CD4-positive, alpha-beta T cell treated with Interleukin-10 for 1 hour (primary cell): ENCODE results near the gene NAGS.
"Not testable (repeated sequence)": the region's sequence is repeated elsewhere in the genome, so short reads cannot be mapped to it uniquely, and the experiment has no call there.

Source experiments
- DNase-seq: peaks from one replicate; pipeline ENCODE4 v3.0.0-alpha.2; 2020

NAGS gene, protein sequence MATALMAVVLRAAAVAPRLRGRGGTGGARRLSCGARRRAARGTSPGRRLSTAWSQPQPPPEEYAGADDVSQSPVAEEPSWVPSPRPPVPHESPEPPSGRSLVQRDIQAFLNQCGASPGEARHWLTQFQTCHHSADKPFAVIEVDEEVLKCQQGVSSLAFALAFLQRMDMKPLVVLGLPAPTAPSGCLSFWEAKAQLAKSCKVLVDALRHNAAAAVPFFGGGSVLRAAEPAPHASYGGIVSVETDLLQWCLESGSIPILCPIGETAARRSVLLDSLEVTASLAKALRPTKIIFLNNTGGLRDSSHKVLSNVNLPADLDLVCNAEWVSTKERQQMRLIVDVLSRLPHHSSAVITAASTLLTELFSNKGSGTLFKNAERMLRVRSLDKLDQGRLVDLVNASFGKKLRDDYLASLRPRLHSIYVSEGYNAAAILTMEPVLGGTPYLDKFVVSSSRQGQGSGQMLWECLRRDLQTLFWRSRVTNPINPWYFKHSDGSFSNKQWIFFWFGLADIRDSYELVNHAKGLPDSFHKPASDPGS

DNA sequence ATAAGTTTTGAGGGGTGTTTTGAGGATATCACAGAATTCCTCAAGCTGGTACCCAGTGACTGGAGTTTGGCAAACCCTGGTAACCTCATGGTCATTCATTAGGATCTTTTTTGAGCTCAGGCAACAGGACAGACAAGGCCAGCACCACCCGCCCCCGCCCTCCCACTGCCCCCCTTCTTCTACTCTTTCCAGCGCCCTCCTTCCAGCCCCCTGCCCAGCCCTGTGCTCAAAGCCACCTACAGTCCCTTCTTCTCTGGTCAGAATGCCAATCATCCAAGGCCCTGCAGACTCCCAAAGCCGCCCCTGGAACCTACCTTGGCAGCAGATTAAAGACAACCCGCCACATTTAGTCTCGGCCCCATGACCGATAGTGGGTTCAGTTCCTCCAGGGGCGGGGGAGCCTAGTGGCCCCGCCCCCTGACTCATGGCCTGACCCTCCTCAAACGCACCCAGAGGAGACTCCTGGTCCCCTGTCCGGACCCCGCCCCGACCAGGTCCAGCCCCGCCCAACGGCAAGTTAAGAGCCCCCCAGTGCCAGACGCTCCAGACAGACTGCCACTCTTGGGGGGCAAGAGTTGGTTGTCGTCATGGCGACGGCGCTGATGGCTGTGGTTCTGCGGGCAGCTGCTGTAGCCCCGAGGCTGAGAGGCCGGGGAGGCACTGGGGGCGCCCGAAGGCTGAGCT, at the start of gene NAGS:
Gene NAGS, plus strand, starts transcription at position 546 of the 684 bp plus-strand sequence. Its CDS starts 42 bp downstream, at position 588.
- DNase-seq: peak; percentile 23

DNA sequence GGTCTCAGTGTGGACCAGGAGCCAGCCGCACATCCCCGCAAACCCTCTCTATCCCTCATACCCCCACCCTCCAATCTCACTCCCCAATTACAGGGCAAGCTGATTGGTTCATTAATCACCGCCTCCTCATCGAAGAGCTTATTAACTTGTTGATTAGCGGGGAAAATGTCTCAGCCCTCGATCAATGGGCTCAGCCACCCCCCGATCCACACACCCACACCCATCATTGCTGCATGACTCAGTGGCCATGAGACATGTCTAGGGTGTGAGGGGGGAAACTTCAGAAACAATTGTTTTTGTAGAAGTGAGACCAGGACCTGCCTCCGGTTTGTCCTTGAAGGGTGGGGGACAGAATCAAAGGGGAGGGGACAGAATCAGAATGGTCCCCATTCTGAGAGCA, 48.2 kb upstream of the NAGS start:
- DNase-seq: no peak

DNA sequence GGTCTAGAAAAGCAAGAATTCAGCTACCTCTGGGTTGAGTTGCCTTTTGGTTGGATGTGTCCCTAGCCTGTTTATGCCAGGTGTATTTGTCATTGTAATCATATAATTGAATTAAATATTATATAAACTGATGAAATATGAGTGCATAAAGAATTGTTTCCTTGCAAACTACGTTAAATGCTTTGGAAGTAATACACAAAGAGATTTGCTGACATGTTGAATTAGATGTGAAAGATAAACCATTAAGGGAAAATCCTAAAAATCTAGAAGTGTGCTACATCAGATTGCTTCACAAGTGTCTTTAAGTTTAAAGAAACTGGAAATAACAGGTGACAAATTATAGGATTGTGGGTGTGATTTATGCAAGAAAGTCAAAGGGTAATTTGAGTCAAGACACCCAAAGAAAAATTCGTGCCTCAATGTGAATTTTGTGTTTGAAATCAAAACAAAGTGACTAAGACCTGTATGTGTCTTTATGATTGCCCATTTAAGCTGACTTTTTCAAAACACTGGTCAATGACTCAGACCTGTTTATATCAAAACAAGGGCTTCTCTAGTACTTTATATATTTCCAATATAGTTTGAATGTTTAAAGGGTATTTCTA, 45.6 kb upstream of the NAGS start:
- no peak for DNase-seq

DNA sequence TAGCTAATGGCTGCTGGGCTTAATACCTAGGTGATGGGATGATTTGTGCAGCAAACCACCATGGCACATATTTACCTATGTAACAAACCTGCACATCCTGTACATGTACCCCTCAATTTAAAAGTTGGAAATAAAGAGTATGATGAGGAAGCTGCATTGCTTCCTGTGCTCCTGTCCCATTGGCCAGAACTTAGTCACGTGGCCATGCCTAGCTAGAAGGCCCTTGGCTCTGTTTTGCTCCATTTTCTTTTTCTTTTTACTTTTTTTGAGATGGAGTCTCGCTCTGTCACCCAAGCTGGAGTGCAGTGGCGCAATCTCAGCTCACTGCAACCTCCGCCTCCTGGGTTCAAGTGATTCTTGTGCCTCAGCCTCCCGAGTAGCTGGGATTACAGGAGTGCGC, 43.1 kb upstream of the NAGS start:
- DNase-seq: not testable (repeated sequence)

DNA sequence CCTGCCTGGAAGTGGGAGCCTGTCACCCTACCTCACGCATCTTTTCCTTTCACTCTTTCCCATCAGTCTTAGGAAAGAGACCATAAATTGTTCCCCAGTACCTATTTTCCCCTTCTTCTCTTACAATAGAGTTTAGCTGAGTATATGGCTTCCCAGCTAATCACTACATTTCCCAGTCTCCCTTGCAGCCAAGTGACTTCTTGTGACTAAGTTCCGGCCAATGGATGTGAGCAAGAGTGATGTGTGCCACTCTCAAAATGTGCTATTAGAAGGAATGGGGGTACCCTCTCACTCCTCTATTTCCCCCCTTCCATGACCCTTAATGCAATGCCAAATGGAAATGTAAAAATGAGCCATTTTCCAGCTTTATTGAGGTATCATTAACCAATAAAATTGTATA, 42.5 kb upstream of the NAGS start:
- no peak for DNase-seq

DNA sequence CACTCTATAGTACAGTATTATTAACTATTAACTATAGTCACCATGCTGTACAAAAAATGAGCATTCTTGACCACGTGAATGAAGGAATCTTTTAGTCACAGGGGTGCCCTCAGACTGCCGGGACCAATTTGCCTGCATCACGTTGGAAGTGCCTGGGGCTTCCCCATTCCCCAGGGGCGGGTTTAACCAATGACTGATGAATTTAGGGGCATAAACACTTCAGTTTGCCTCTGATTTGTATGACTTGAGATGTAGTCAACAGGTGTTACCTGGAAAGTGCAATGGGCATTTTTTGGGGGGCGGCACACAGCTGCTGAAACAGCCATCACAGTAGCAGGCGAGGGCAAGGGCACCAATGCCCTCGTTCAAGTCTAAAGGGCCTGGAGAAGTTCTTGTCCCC, 41.9 kb upstream of the NAGS start:
- no peak for DNase-seq

DNA sequence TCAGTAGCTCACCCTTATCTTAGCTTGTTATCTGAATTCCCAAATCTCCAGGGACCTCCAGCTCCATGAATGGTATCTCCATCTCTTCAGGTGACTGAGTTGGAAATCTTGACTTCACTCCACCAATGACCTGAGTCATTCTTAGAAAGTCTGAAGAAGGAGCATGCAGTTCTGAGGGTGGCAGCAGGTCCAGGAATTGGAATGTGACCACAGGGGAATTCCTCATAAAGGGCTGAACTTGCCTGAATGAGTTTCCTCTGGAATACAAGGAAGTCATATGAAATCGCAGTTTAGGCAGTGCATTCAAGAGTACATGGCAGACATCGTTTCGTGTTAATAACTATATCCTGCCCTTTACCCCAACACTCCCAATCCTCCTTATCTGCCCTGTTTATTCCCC, 38.1 kb upstream of the NAGS start:
- DNase-seq: no peak

DNA sequence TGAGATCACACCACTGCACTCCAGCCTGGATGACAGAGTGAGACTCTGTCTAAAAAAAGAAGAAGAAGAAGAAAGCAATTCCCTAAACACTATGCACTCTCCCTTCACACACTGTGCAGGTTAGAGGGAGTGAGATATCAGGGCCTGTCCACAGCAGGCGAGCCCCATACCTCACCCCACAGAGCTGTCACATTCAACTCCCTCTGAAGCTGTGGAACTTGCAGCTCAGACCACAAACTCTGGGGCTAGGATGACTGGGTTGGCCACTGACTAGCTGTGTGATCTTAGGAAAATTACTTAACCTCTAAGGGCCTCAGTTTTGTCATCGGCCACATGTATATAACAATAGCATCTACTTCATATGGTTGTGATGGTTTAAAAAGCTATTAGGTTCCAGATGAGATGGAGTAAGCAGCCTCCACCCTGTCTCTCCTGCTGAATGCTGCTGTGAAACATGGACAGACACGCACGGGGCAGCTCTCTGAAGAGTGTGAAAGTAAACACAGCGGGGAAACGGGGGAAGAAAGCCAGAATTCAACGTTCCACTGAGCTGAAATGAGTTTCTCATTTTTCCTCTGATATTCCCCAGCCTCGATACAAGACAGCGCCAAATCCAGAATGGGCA, 37.1 kb upstream of the NAGS start:
- DNase-seq: no peak

DNA sequence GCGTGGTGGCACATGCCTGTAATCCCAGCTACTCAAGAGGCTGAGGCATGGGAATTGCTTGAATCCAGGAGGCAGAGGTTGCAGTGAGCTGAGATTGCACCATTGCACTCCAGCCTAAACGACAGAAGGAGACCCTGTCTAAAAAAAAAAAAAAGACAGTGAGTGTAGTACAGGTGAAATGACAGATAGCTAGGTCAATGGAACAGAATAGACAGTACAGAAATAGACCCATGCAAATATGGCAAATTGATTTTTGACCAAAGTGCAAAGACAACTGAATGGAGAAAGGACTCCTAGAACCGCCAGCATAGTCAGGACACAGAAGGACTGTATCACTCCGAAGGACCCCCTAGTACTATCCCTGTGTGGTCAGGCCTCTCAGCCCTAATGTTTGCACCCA, 34.1 kb upstream of the NAGS start:
- DNase-seq: no peak

DNA sequence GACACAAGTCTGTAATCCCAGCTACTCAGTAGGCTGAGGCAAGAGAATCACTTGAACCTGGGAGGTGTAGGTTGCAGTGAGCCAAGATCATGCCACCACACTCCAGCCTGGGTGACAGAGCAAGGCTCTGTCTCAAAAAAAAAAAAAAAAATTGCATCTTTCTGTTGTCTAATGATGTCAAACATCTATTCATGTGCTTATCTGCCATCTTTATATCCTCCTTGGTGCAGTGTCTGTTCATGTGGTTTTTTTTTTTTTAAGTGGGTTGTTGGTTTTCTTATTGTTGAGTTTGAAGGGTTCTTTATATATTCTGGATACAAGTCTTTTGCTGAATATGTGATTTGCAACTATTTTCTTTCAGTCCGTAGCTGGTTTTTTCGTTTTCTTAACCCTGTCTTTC, 33.0 kb upstream of the NAGS start:
- not testable (repeated sequence) for DNase-seq

DNA sequence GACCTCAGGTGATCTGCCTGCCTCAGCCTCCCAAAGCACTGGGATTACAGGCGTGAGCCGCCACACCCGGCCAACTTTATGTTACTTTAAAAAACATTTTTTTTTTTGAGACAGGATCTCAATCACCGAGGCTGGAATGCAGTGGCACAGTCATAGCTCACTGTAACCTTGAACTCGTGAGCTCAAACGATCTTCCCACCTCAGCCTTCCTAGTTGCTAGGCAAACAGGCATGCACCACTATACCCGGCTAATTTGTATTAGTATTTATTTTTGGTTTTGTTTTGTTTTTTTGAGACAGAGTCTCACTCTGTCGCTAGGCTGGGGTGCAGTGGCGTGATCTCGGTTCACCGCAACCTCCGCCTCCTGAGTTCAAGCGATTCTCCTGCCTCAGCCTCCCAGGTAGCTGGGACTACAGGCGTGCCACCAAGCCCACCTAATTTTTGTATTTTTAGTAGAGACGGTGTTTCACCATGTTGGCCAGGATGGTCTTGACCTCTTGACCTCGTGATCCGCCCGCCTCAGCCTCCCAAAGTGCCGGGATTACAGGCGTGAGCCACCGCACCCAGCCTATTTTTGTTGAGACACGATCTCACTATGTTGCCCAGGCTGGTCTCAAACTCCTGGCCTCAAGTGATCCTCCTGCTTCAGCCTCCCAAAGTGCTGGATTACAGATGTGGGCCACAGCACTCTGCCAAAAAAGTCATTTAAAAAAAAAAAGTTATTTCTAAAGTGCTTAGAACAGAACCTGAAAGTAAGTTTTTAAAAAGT, 31.8 kb upstream of the NAGS start:
- not testable (repeated sequence) for DNase-seq

DNA sequence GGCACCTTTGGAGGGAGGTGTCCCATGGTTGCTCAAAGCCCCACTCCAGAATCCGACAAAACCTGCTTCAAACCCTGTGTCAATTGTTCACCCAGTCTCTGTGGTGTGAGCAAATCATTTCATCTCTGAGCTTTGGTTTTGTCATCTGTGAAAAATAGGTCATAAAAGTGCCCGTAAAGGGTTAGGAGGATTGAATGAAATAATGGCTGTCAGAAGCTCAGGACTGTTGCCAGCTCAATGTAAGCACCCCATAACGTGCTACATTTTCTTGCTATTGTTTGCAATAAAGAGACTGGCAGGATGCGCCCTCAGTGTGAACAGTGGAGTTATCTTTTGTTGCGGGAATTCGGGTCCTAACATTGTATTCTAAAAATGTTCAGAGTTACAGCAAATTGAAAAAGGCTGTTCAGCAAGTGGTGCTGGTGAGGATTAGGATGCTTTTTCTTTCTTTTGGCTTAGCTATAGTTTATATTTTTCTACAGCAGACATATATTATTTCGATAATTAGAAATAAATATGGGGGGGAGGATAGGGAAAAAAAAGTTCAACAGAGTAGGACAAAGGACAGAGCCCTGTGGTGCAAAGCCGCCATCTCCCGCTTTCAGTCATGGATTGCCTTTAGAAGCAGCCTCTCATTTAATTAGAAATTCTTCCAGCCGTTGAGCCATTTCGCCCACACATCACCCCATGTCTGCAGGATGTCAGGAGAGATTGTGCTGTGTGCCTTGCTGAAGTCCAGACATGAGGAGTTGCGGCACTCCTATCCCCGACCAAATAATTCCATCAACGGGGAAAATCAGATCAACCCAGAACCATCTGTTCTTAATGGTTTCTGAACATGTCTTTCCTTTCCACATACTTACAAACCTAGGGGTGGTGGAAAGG, 29.8 kb upstream of the NAGS start:
- DNase-seq: no peak

DNA sequence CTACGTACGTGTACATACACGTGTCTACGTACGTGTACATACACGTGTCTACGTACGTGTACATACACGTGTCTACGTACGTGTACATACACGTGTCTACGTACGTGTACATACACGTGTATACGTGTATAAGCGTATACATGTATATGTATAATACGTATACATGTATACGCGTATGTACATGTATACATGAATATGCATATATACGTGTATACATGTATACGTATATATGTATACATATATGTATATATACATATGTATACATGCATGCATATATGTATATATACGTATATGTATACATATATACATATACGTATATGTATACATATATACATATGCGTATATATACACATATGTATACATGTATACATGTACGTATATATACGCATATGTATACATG, 28.5 kb upstream of the NAGS start:
- DNase-seq: no peak

DNA sequence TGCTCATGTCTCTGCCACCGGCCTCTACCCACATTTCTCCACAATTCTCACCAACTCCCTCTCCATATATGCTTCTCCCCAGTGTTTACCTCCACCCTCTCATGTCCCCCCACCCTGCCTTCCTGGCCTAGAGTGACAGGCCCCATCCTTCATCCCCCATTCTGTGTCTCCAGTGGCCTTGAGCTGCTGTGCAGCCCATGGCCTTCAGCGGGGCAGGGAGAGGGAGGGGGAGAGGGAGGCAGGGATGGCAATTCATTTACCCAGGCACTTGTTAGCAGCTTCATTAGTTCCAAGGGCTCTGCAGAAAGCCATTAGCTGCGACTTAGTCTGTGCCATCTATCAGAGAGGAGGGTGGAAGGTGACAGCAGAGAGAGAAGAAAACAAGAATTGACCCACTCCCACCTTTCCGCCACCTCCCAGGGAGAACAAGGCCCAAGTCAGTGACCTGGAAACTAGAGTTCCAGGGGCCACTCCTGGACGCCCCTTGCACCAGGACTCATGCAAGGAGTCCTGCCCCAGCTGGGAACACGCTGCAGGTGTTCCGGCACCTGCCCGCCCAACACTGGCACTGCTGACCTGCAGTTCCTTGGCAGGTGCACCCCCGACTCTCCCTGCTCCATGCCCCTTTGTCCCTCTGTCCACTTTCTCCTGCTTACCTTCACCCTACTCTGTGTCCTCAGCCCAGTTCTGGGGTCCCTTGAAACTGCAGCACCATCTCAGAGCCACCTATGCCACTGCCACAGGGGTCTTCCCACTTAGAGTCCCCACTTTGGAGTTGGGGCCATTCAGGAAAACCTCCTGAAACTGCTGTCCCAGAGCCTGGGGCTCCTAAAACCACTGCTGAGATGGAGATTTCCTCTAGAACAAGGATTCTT, 27.2 kb upstream of the NAGS start:
- DNase-seq: no peak

DNA sequence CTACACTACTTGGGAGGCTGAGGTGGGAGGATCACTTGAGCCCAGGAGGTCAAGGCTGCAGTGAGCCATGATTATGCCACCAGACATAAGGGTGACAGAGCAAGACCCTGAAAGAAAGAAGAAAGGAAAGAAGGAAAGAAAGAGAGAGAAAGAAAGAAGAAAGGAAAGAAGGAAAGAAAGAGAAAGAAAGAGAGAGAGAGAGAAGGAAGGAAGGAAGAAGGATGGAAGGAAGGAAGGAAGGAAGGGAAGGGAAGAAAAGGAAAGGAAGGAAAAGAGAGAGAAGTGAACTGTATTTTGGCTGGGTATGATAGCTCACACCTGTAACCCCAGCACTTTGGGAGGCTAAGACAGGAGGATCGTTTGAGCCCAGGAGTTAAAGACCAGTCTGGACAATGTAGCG, 26.3 kb upstream of the NAGS start:
- no peak for DNase-seq

DNA sequence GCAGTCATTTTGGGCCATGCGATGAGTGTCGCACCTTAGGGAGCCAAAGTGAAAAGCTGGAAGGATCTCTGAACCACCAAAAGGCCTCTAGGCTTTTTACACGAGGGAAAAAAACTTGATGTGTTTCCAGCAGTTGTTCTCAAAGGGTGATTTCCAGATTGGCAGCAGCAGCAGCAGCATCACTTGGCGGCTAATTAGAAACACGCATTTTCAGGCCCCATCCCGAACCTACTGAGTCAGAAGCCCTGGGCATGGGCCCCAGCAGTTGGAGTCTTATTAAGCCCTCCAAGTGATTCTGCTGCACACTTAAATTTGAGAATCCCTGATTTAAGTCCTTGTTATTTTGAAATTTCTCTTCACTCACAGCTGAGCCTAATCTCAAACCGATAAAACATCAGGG, 25.4 kb upstream of the NAGS start:
- DNase-seq: no peak

DNA sequence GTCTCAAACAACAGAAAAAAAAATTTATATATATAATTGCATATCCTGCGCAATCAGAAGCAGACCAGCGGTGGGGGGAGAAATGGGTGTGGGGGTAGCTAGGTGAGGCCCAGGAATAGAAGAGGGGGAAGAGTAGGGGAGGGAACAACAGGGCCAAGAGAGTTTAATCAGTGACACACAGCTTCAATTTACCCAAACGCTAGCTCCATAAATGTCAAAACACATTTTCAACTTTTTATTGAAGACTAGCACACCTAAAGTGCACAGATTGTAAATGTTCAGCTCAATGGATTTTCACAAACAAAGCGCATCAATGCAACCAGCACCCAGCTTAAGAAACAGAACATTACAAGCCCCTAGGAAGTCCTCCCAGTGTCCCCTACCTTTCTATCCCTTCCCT, 24.8 kb upstream of the NAGS start:
- DNase-seq: no peak

DNA sequence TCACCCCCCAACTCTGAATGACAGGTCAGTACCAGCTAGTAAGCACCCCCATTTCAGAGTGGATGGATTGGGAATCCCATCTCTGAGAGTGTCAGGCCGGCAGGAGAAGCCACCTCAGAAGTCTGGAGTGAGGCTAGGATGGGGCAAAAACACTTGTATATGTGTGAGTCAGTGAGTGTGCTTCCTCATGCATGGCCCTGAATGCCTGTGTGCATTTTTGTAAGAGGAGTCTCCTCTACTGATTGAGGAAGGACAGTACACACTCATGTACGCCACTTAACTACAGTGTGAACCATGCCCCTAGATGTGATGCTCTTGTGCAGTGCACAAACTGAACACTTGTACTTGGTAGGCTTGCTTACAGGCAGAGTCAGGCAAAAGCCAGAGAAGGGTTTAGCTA, 22.3 kb upstream of the NAGS start:
- no peak for DNase-seq

DNA sequence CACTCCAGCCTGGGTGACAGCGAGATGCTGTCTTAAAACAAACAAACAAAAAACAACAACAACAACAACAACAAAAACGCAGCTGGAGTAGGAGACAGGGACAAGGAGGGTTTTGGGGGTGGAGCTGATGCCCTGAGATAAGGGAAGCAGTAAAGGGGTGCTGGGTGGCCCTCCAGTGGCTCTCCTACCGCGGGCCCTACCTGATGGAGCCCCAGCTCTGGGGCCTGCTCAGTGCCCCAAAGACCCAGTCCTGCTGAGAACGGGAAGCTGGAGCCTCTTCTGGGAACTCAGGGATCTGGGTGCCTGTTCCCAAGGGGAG, 21.3 kb upstream of the NAGS start:
- DNase-seq: no peak

DNA sequence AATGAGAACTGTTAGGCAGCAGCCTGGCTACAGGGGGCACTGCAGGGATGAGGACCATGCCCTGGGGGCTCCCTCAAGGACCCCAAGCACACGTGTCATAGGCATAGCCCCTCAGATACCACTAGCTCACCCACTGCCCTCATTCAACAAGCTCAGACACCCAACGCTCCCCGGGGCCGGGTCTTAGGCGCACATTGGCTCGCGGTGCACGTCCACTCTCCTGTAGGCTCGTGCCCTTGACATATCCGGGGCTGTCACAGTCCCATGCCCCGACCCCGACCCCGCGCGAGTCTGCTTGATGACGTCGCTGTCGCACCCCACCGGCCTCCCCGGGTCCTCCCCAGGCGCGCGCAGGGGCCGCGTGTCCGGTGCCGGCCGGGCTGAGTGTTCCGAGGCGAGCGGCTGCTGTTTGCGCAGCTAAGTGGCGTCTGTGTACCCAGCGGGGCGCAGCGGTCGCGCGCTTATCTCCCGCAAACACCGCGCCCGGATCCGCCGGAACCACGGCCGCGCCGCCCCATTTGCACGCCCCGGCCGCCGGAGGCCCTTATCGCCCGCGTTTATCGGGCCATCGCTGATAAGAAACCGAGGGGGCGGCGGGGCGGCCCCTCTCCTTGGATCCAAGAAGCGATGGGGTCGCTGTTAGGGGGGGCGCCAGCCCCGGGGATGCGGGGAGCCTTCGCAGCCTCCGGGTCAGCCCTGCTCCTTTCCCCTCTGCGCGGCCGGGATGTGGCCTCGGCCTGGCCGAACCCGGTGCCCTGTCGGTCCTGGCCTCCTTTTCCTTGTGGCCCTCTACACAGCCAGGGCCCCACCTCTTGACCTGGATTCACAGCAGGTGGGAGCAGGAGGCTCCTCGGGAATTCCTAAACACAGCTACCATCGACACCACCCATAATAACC, 20.7 kb upstream of the NAGS start:
- DNase-seq: no peak
